ENCODE measurements around the gene C1QTNF1. TPM values are rescaled to one million over a fixed set of nuclear protein-coding genes. Genes with fewer than 3 reads are reported as not detected.

Gene C1QTNF1
- total RNA-seq, 1 experiment from 2014 or later = 18.6 TPM

DNA sequence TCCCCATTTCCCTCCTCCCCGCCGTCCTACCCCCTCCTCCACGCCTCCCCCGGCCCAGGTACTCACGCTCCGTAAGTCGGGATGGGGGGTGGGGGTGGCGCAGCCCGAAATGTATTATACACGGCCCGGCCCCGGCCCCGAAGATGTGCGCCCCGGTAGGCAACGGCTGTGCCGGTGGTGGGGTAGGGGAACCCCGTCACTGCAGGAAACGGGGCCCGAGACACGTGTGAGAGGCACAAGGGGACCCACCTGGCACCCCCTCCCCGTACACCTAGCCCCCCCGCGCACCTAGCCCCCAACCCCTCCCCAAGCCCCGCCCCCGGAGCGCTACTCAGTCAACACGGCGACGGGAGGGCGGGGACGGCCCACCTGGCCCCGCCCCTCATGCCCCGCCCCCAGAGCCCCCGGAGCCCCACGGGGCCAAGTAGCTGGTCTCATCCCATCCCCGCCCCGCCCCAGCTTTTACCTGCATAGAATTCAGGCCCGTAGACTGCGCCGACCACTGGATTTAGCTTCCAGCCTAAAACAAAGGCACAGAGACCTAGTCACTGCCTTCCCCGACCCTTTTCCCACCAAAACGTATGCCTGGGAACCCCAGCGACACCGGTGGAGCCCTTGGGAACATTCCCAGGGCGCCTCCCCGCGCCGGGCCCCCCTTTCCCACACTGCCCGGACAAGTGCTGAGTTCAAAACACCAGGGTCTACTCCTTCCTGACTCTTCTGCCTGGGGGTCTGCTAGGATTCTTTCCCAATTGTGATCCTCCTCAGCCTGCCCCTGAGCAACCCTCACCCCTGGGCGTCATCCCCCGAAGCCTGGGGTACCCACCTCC, 73.5 kb downstream of the C1QTNF1 start:
- no peak overlapping the region for H2AFZ ChIP-seq (ENCODE audit: low read length)
- no TSS peak for BruUV-seq (replicated peaks)
- no peaks in the 10 kb centered on the region for H3K79me2 ChIP-seq (ENCODE audit: low read length)
- H3K9me3 ChIP-seq (ENCODE audit: low read length) = no peaks in the 10 kb centered on the region
- no peak overlapping the region for H3K4me3 ChIP-seq (ENCODE audit: low read length)
- POLR2A ChIA-PET (ENCODE audit: unreplicated experiment) = no interaction called here
- no peak for ATAC-seq
- no peak overlapping the region for H3K9ac ChIP-seq (ENCODE audit: low read length)
- no peaks in the 10 kb centered on the region for H3K9me2 ChIP-seq (replicated peaks; ENCODE audit: low read length)
- H3K27ac ChIP-seq (ENCODE audit: low read length) = no peak overlapping the region
- intact Hi-C loops (cut with micrococcal nuclease) = no loop called here
- no peaks in the 10 kb centered on the region for H3K36me3 ChIP-seq (ENCODE audit: low read depth, low read length)
- no peaks in the 10 kb centered on the region for H4K20me1 ChIP-seq (ENCODE audit: low read length)
- no peak for TF ChIP-seq EZH2 (IDR thresholded peaks at IDR 0.05; ENCODE audit: low read length, unreplicated experiment)
- TF ChIP-seq, protein P1, sequence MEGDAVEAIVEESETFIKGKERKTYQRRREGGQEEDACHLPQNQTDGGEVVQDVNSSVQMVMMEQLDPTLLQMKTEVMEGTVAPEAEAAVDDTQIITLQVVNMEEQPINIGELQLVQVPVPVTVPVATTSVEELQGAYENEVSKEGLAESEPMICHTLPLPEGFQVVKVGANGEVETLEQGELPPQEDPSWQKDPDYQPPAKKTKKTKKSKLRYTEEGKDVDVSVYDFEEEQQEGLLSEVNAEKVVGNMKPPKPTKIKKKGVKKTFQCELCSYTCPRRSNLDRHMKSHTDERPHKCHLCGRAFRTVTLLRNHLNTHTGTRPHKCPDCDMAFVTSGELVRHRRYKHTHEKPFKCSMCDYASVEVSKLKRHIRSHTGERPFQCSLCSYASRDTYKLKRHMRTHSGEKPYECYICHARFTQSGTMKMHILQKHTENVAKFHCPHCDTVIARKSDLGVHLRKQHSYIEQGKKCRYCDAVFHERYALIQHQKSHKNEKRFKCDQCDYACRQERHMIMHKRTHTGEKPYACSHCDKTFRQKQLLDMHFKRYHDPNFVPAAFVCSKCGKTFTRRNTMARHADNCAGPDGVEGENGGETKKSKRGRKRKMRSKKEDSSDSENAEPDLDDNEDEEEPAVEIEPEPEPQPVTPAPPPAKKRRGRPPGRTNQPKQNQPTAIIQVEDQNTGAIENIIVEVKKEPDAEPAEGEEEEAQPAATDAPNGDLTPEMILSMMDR (conservative IDR thresholded peaks at IDR 0.05; ENCODE audit: low read depth, low read length) = no peak
- no peaks in the 10 kb centered on the region for H3F3A ChIP-seq (ENCODE audit: low read length, unreplicated experiment)
- no peak overlapping the region for H3K4me2 ChIP-seq (ENCODE audit: low read length)
- DNase-seq = no peak
- no peaks in the 10 kb centered on the region for H3K4me1 ChIP-seq (ENCODE audit: insufficient read depth, low read length)
- CTCF ChIA-PET = no interaction called here
- peaks cover 56% of the 10 kb centered on the region for H3K27me3 ChIP-seq (ENCODE audit: low read length)

DNA sequence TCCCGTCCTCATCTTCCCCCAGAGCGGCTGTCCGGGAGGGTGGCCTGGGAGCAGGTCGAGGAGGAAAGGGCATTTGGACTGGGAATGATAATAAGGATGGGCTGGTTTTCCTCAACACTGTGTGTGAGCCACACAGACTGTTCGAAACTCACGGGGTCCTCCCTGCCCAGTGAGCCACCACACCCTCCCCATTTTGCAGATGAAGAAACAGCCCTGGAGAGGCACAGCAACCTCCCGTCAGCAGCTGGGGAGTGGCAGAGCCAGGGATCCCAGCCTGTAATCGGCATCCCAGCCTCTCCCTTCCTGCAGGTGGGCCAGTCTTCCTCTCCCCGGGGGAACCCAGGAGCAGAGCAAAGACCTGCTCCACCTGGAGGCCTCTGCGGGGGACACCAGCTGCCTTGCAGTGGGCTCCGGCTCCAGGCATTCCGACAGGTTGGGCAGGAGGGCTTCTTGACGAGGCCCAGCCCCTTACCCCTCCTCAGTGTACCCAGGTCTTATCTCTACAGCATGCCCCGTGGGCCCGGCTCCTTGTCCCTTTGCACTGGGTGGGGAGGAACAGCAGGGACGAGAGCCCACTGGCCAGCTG, 74.4 kb downstream of the C1QTNF1 start:
- Histone ChIP-seq H3K4me2 (ENCODE audit: low read length) (no peak overlapping the region), H3K9me3 (ENCODE audit: low read length) (no peaks in the 10 kb centered on the region), H3K79me2 (ENCODE audit: low read length) (no peaks in the 10 kb centered on the region), H3K27me3 (ENCODE audit: low read length) (peaks cover 65% of the 10 kb centered on the region), H3F3A (ENCODE audit: low read length, unreplicated experiment) (no peaks in the 10 kb centered on the region), H3K9ac (ENCODE audit: low read length) (no peak overlapping the region), H3K36me3 (ENCODE audit: low read depth, low read length) (no peaks in the 10 kb centered on the region), H3K9me2 (replicated peaks; ENCODE audit: low read length) (no peaks in the 10 kb centered on the region), H2AFZ (ENCODE audit: low read length) (no peak overlapping the region), H4K20me1 (ENCODE audit: low read length) (no peaks in the 10 kb centered on the region), H3K4me1 (ENCODE audit: insufficient read depth, low read length) (no peaks in the 10 kb centered on the region), H3K27ac (ENCODE audit: low read length) (no peak overlapping the region), H3K4me3 (ENCODE audit: low read length) (no peak overlapping the region)
- ChIA-PET POLR2A (ENCODE audit: unreplicated experiment) (no interaction called here), CTCF (no interaction called here)
- BruUV-seq (replicated peaks) = no TSS peak
- TF ChIP-seq, protein P1 (conservative IDR thresholded peaks at IDR 0.05; ENCODE audit: low read depth, low read length) = no peak
- no peak for TF ChIP-seq EZH2 (IDR thresholded peaks at IDR 0.05; ENCODE audit: low read length, unreplicated experiment)
- no peak for TF ChIP-seq EZH2phosphoT487 (IDR thresholded peaks at IDR 0.05; ENCODE audit: borderline replicate concordance, low read length)
- DNase-seq = no peak
- no peak for ATAC-seq
- intact Hi-C loops (cut with micrococcal nuclease) = no loop called here

Other genes with a start within 250 kb of the C1QTNF1 start
- gene CYTH1, start 241.9 kb upstream of the C1QTNF1 start, total RNA-seq (2014; rRNA removed) = 29.7 and 37.7 TPM in 2 replicates
- gene USP36, start 183.4 kb upstream of the C1QTNF1 start, total RNA-seq (2014; rRNA removed) = 37.5 and 41.8 TPM in 2 replicates
- gene CEP295NL, start 121.0 kb upstream of the C1QTNF1 start, total RNA-seq (2014; rRNA removed) = 1.8 and 2.4 TPM in 2 replicates
- 60.1 and 62.5 TPM in 2 replicates for gene TIMP2, start 98.8 kb upstream of the C1QTNF1 start, total RNA-seq (2014; rRNA removed)
- gene LGALS3BP, start 44.2 kb upstream of the C1QTNF1 start, total RNA-seq (2014; rRNA removed) = 72.4 and 121 TPM in 2 replicates
- gene CANT1, start 14.4 kb upstream of the C1QTNF1 start, total RNA-seq (2014; rRNA removed) = 191 and 220 TPM in 2 replicates
- 34.5 and 58.1 TPM in 2 replicates for gene ENGASE, start 50.7 kb downstream of the C1QTNF1 start, total RNA-seq (2014; rRNA removed)

Measured in PC-3 (cell line).